Heart left ventricle (tissue), 13 donors: ENCODE data around the gene CDH2.

ENCODE experiments used
- CTCF ChIP-seq, 12 donors: fragments of 200-600 bp; sonication (generic) in 4 of 12; IDR thresholded peaks; one replicate each; pipeline versions ENCODE4 v1.5.0 to v1.8.0; 2018 to 2022; ENCODE audit warnings: antibody characterized with exemption in 12 of 12, mild to moderate bottlenecking in 5 of 12
- POLR2A ChIP-seq, 2 donors: fragments of 450-650 bp; IDR thresholded peaks; one replicate each; pipeline ENCODE4 v1.6.1; 2017; ENCODE audit warnings: antibody characterized with exemption in 2 of 2, mild to moderate bottlenecking in 2 of 2, moderate library complexity in 2 of 2
- donor health status: ischemic (EF 13 %, LVEDD 7.1; RV severe dilation, severe dysfunction).
- donor health status: DM: no; HTN: yes; CAD: no.
- donor health status: DM: no; HTN: no; CAD: no.
- donor health status: ischemic (EF 25% LVEDD 6.9; RV normal size, moderate dysfunction).
- donor health status: ischemic (EF 25% LVEDD 5.7; RV mildly dilated, moderate dysfunction).
- donor health status: ischemic (EF 35%, LVEDD 5.7; RV mildly dilated, moderate dysfunction).
- donor health status: nonischemic (EF 11% LVEDD 7.7; RV severe dilation, severe dysfunction).
- donor health status: DM: yes; HTN: yes; CAD: no.
- donor health status: PGD.
- donor health status: ischemic (EF 29% LVEDD 5.4; RV normal size, mild dysfunction).
- donor health status: nonischemic (EF 23%, LVEDD 6.1; RV moderate dilation, normal function).

GRCh38 chr18:28075501-28075900 is 101.4 kb downstream of the CDH2 start:
- TF ChIP-seq POLR2A (IDR thresholded peaks at IDR 0.05) (no peak), CTCF (IDR thresholded peaks at IDR 0.05) (no peak)
